ENCODE data around the gene SRMS.

DNA sequence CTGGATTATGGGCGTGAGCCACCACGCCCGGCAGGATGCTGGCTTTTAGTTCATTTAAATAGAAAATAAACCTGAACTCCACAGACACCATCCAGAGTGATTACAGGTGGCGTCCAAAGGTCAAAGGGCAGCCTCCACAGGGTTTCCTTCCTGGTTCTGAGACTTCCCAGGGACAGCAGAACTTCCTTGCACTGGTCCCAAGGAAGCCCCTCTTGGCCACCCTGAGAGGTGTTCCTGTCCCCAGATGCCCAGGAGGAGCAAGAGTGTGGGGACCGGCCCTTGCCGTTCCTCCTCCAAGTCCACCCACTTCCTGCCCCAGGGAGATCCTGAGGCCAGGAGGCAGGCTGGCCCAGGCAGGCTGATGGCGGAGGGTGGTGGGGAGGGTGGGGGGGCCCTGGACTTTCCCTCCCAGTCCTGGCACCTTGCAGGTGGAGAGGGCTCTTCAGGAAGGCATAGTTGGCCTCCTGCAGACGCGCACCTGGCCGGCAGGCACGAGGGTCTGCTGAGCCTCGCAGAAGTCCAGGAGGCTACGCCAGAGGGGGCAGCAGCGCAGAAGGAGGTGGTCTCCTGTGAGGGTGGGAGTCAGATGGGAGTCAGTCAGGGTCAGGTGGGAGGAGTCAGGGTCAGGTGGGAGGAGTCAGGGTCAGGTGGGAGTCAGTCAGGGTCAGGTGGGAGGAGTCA is 11.4 kb upstream of the SRMS start:
- TF ChIP-seq, protein P1, sequence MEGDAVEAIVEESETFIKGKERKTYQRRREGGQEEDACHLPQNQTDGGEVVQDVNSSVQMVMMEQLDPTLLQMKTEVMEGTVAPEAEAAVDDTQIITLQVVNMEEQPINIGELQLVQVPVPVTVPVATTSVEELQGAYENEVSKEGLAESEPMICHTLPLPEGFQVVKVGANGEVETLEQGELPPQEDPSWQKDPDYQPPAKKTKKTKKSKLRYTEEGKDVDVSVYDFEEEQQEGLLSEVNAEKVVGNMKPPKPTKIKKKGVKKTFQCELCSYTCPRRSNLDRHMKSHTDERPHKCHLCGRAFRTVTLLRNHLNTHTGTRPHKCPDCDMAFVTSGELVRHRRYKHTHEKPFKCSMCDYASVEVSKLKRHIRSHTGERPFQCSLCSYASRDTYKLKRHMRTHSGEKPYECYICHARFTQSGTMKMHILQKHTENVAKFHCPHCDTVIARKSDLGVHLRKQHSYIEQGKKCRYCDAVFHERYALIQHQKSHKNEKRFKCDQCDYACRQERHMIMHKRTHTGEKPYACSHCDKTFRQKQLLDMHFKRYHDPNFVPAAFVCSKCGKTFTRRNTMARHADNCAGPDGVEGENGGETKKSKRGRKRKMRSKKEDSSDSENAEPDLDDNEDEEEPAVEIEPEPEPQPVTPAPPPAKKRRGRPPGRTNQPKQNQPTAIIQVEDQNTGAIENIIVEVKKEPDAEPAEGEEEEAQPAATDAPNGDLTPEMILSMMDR (conservative IDR thresholded peaks at IDR 0.05; ENCODE audit: low read length), result no peak
- no peak for TF ChIP-seq EZH2phosphoT487 (IDR thresholded peaks at IDR 0.05; ENCODE audit: borderline replicate concordance)

Measured in Loucy (cell line).